ENCODE measurements around the gene TRDN. TPM values are rescaled to one million over a fixed set of nuclear protein-coding genes. Genes with fewer than 3 reads are reported as not detected.
"Not testable (repeated sequence)": the region's sequence is repeated elsewhere in the genome, so short reads cannot be mapped to it uniquely, and the experiment has no call there.

TRDN gene
- total RNA-seq, 2 donors from 2014 or later: not detected

DNA sequence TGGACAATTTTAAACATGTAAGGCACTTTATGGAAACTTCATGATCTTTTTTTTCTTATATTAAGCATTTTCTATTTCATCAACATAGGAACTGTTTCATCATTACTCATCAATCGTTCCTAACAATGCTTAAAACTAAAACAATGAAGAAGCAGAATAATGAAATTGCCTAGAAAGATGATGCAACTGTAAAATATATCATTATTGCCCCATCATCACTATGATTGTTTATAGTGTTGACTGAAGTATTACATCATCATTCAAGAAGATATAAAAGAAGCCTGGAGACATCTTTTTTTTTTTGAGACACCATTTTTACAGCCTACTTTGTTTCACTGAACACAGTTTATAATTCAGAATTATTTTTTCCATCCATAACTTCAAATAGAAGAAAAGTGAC is 147.2 kb downstream of the TRDN start:
- intact Hi-C loops (cut with DNase I): no loop called here
- Histone ChIP-seq H3K4me1 (no peaks in the 10 kb centered on the region), H3K27me3 (no peaks in the 10 kb centered on the region), H3K4me3 (no peak overlapping the region), H3K36me3 (replicated peaks in 1 of 2; ENCODE audit: insufficient read depth in 1 of 2, low read depth in 2 of 2) (no peaks in the 10 kb centered on the region), H3K9me3 (no peaks in the 10 kb centered on the region), H3K27ac (no peak overlapping the region)
- TF ChIP-seq POLR2A (IDR thresholded peaks at IDR 0.05): no peak
- TF ChIP-seq, protein P1, sequence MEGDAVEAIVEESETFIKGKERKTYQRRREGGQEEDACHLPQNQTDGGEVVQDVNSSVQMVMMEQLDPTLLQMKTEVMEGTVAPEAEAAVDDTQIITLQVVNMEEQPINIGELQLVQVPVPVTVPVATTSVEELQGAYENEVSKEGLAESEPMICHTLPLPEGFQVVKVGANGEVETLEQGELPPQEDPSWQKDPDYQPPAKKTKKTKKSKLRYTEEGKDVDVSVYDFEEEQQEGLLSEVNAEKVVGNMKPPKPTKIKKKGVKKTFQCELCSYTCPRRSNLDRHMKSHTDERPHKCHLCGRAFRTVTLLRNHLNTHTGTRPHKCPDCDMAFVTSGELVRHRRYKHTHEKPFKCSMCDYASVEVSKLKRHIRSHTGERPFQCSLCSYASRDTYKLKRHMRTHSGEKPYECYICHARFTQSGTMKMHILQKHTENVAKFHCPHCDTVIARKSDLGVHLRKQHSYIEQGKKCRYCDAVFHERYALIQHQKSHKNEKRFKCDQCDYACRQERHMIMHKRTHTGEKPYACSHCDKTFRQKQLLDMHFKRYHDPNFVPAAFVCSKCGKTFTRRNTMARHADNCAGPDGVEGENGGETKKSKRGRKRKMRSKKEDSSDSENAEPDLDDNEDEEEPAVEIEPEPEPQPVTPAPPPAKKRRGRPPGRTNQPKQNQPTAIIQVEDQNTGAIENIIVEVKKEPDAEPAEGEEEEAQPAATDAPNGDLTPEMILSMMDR (IDR thresholded peaks at IDR 0.05): no peak
- ATAC-seq (no peak), DNase-seq (no peak)
- WGBS, 2 donors: 35 to 38% methylated on average over 1 of the region's 1 CpG

DNA sequence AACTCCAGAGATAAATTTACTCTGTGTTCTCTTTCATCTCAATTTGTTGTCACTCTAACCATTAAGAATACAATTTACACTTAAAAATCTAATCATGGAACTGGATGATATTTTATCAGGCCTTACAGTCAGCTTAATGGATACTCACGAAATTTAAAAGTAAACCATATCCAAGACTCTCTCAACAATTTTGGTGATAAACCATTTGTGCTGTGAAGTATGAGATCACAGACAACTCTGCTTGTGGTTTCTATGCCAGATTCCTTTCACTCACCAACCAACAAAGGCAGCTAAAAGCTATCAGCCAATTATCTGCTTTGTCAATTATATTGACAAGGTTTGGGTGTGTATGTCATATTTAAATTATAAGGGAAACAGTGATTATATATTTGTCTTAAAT is 155.8 kb downstream of the TRDN start:
- ATAC-seq: no peak
- WGBS, 2 donors: 20 to 36% methylated on average over 1 of the region's 1 CpG

DNA sequence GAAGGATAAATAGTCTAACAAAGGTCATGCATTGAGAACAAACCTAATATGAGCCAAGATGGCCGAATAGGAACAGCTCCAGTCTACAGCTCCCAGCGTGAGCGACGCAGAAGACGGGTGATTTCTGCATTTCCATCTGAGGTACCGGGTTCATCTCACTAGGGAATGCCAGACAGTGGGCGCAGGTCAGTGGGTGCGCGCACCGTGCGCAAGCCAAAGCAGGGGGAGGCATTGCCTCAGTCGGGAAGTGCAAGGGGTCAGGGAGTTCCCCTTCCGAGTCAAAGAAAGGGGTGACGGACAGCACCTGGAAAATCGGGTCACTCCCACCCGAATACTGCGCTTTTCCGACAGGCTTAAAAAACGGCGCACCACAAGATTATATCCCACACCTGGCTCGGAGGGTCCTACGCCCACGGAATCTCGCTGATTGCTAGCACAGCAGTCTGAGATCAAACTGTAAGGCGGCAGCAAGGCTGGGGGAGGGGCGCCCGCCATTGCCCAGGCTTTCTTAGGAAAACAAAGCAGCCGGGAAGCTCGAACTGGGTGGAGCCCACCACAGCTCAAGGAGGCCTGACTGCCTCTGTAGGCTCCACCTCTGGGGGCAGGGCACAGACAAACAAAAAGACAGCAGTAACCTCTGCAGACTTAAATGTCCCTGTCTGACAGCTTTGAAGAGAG is 164.6 kb downstream of the TRDN start:
- H3K9me3 ChIP-seq; ATAC-seq; H3K36me3 ChIP-seq (replicated peaks in 1 of 2; ENCODE audit: insufficient read depth in 1 of 2, low read depth in 2 of 2); H3K4me3 ChIP-seq; intact Hi-C loops (cut with DNase I); H3K27me3 ChIP-seq; DNase-seq; H3K27ac ChIP-seq; H3K4me1 ChIP-seq: not testable (repeated sequence)
- WGBS, 2 donors: 78 to 80% methylated on average over 24 to 28 of the region's 29 CpGs

More for the DNA sequence above, 155.8 kb downstream of the TRDN start:
- intact Hi-C loops (cut with DNase I): no loop called here
- no peak for DNase-seq
- Histone ChIP-seq H3K4me1 (no peaks in the 10 kb centered on the region), H3K27me3 (no peaks in the 10 kb centered on the region), H3K4me3 (no peak overlapping the region), H3K27ac (no peak overlapping the region), H3K9me3 (no peaks in the 10 kb centered on the region), H3K36me3 (replicated peaks in 1 of 2; ENCODE audit: insufficient read depth in 1 of 2, low read depth in 2 of 2) (no peaks in the 10 kb centered on the region)
- TF ChIP-seq, protein P1 (IDR thresholded peaks at IDR 0.05): no peak
- TF ChIP-seq POLR2A (IDR thresholded peaks at IDR 0.05): no peak

DNA sequence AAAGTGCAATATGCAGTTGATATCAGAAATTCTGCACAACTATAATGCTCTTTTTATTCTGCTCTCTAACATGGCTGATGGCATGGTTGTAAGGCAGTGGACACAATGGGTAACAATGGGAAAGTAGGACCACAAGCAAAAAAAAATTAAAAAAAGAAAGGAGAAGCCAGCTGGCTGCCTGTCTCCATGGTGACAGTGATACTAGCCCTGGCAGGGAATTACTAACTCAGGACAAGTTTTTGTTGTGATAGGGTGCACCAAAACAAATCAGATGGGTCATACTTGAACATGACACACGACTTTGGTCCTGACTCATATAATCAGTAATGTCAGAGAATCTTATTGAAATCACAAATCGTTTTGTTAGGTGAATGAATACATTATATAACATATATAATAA is 169.4 kb downstream of the TRDN start:
- H3K36me3 ChIP-seq (replicated peaks in 1 of 2; ENCODE audit: insufficient read depth in 1 of 2, low read depth in 2 of 2): no peaks in the 10 kb centered on the region
- H3K4me1 ChIP-seq: no peaks in the 10 kb centered on the region
- TF ChIP-seq POLR2A (IDR thresholded peaks at IDR 0.05): no peak
- TF ChIP-seq, protein P1 (IDR thresholded peaks at IDR 0.05): no peak
- H3K4me3 ChIP-seq: no peak overlapping the region
- intact Hi-C loops (cut with DNase I): no loop called here
- 28 to 40% methylated on average over 2 of the region's 2 CpGs for WGBS, 2 donors
- H3K27ac ChIP-seq: no peak overlapping the region
- no peaks in the 10 kb centered on the region for H3K9me3 ChIP-seq
- no peak for DNase-seq
- no peak for ATAC-seq
- no peaks in the 10 kb centered on the region for H3K27me3 ChIP-seq

DNA sequence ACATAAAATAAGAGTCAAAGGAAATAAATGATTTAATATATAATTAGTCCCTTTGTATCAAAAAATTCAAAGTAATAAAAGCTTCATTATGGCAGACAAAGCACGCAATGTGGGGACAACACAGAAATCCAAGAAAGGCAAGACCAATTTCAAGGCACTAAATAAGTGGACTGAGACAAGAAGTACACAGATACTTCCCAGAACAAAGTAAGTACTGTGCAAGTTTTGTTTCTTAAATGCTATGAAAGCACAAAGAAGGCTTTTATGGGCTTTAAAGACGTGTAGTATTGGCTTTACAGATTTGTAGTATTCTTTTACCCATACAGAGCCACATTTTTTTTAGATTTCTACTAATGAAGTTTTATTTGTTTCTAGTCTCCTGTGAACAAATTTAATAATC is 174.6 kb downstream of the TRDN start:
- Histone ChIP-seq H3K36me3 (replicated peaks in 1 of 2; ENCODE audit: insufficient read depth in 1 of 2, low read depth in 2 of 2) (no peaks in the 10 kb centered on the region), H3K27me3 (no peaks in the 10 kb centered on the region), H3K9me3 (no peaks in the 10 kb centered on the region), H3K4me3 (no peak overlapping the region), H3K4me1 (no peaks in the 10 kb centered on the region), H3K27ac (no peak overlapping the region)
- DNase-seq: no peak
- 35 to 49% methylated on average over 2 of the region's 2 CpGs for WGBS, 2 donors
- intact Hi-C loops (cut with DNase I): no loop called here
- no peak for TF ChIP-seq POLR2A (IDR thresholded peaks at IDR 0.05)
- TF ChIP-seq, protein P1 (IDR thresholded peaks at IDR 0.05): no peak
- ATAC-seq: no peak

Measured in body of pancreas (tissue), 4 donors.